ENCODE results near the gene SPSB2.

SPSB2 gene

GRCh38 chr12:6829536-6830220 is 43.4 kb downstream of the SPSB2 start:
- no peak for DNase-seq

- peak; percentile 64 for DNase-seq
Measured at GRCh38 chr12:6828781-6829535, 44.1 kb downstream of the SPSB2 start.

- no peak for DNase-seq
Measured at GRCh38 chr12:6827982-6828780, 44.9 kb downstream of the SPSB2 start, which contains the start of gene P3H3. Gene P3H3, plus strand, starts transcription at chr12:6828407. Its CDS starts 34 bp downstream, at chr12:6828441.

GRCh38 chr12:6827437-6827911 is 45.6 kb downstream of the SPSB2 start:
- peak; percentile 72 for DNase-seq

GRCh38 chr12:6826734-6827436 is 46.2 kb downstream of the SPSB2 start:
- DNase-seq: no peak

- no peak for DNase-seq
Measured at GRCh38 chr12:6826125-6826733, 46.9 kb downstream of the SPSB2 start.

- peak; percentile 88 for DNase-seq
Measured at GRCh38 chr12:6825398-6826124, 47.5 kb downstream of the SPSB2 start.

GRCh38 chr12:6824901-6825381 is 48.2 kb downstream of the SPSB2 start:
- no peak for DNase-seq

- no peak for DNase-seq
Measured at GRCh38 chr12:6824085-6824775, 48.9 kb downstream of the SPSB2 start.

- DNase-seq: no peak
Measured at GRCh38 chr12:6823182-6824084, 49.7 kb downstream of the SPSB2 start.

- no peak for DNase-seq
Measured at GRCh38 chr12:6822426-6823135, 50.5 kb downstream of the SPSB2 start.

- peak; percentile 34 for DNase-seq
Measured at GRCh38 chr12:6821591-6822425, 51.3 kb downstream of the SPSB2 start, which contains the start of gene GPR162. Gene GPR162, plus strand, starts transcription at chr12:6821821. Its CDS starts 2,078 bp downstream, at chr12:6823899.
